ENCODE results near the gene POU6F1.
"Not testable (repeated sequence)": the region's sequence is repeated elsewhere in the genome, so short reads cannot be mapped to it uniquely, and the experiment has no call there.

POU6F1 gene

GRCh38 chr12:51222461-51222860, 4.6 kb upstream of the POU6F1 start:
- no peak for TF ChIP-seq CTCF (conservative IDR thresholded peaks at IDR 0.05; ENCODE audit: low read depth)
- no peak for DNase-seq (ENCODE audit: low spot score)
- CTCF ChIA-PET = interaction anchor here (0.7 kb wide), 1 partner anchor 39 kb away, joined by 3 read pairs; no protein-coding TSS in a partner anchor
- POLR2A ChIA-PET (ENCODE audit: low non-redundant PET) = no interaction called here
- no peak overlapping the region for H3K27ac ChIP-seq

GRCh38 chr12:51219857-51220256, 2.0 kb upstream of the POU6F1 start:
- POLR2A ChIA-PET (ENCODE audit: low non-redundant PET); DNase-seq (ENCODE audit: low spot score); H3K27ac ChIP-seq: not testable (repeated sequence)
- CTCF ChIA-PET = interaction anchor here (0.6 kb wide), 1 partner anchor 169 kb away, joined by 3 read pairs; no protein-coding TSS in a partner anchor

- ChIA-PET POLR2A (ENCODE audit: low non-redundant PET) (interaction anchor here (0.9 kb wide), 1 partner anchor 19 kb away, joined by 3 read pairs; the partner anchor contains the start of gene DAZAP2), CTCF (no interaction called here)
- TF ChIP-seq CTCF (conservative IDR thresholded peaks at IDR 0.05; ENCODE audit: low read depth) = no peak
- no peak overlapping the region for H3K27ac ChIP-seq
- no peak for DNase-seq (ENCODE audit: low spot score)
These were observed 1.5 kb upstream of the POU6F1 start for GRCh38 chr12:51219322-51219721.

- CTCF ChIA-PET = interaction anchor here (0.6 to 1.9 kb wide), 6 partner anchors 19 to 662 kb away, joined by 3 to 8 read pairs (median 4); no protein-coding TSS in a partner anchor
- POLR2A ChIA-PET (ENCODE audit: low non-redundant PET) = interaction anchor here (0.9 to 1.4 kb wide), 2 partner anchors 20 to 136 kb away, joined by 3 to 5 read pairs; partner anchors contain the start of genes CSRNP2 and DAZAP2
- DNase-seq (ENCODE audit: low spot score) = no peak
- TF ChIP-seq CTCF (conservative IDR thresholded peaks at IDR 0.05; ENCODE audit: low read depth) = no peak
- H3K27ac ChIP-seq = peak overlapping the region; percentile 81
These were observed 822 bp upstream of the POU6F1 start for GRCh38 chr12:51218607-51219161.

- POLR2A ChIA-PET (ENCODE audit: low non-redundant PET) = interaction anchor here (1.1 to 1.4 kb wide), 2 partner anchors 134 kb away, joined by 4 to 5 read pairs; partner anchors contain the start of gene CSRNP2
- DNase-seq (ENCODE audit: low spot score) = peak; percentile 46
- peak overlapping the region; percentile 81 for H3K27ac ChIP-seq
- TF ChIP-seq CTCF (conservative IDR thresholded peaks at IDR 0.05; ENCODE audit: low read depth) = peak; percentile 17; the same call in 1 of the 2 replicates
- CTCF ChIA-PET = interaction anchor here (0.6 to 1.9 kb wide), 4 partner anchors 16 to 124 kb away, joined by 3 to 8 read pairs (median 4); no protein-coding TSS in a partner anchor
These were observed 512 bp downstream of the POU6F1 start for GRCh38 chr12:51217133-51217967.

GRCh38 chr12:51216642-51217041, 1.2 kb downstream of the POU6F1 start:
- ChIA-PET POLR2A (ENCODE audit: low non-redundant PET) (interaction anchor here (1.1 kb wide), 1 partner anchor 134 kb away, joined by 4 read pairs; the partner anchor contains the start of gene CSRNP2), CTCF (no interaction called here)
- H3K27ac ChIP-seq = peak overlapping the region; percentile 81
- no peak for DNase-seq (ENCODE audit: low spot score)
- TF ChIP-seq CTCF (conservative IDR thresholded peaks at IDR 0.05; ENCODE audit: low read depth) = no peak

Data from RWPE1 (cell line).